Endothelial cell of umbilical vein (primary cell): ENCODE results near the gene GFAP. TPM values are rescaled to one million over a fixed set of nuclear protein-coding genes. Genes with fewer than 3 reads are reported as not detected.

Experiments
- BruUV-seq: library from RNA; stranded (reverse); fragments of 400-500 nt; replicated peaks from 2 replicates; lab custom pipeline; 2021; lab: Mats Ljungman, UMichigan
- CTCF ChIA-PET: fragments of 300-600, 350-600 bp; sonication (Branson Sonifier 250); formaldehyde crosslinking; loops from one replicate; lab custom pipeline; 2021; ENCODE audit warnings: antibody characterized with exemption, inconsistent platforms; lab: Charles Lee
- POLR2A ChIA-PET: fragments of 300-600, 350-600 bp; sonication (Branson Sonifier 250); formaldehyde crosslinking; loops from one replicate; lab custom pipeline; 2021; ENCODE audit warnings: antibody characterized with exemption, inconsistent platforms; lab: Charles Lee
- DNase-seq: peaks from one replicate; pipeline ENCODE4 v3.0.0-alpha.2; 2011; ENCODE audit warnings: low read depth, low spot score
- FAIRE-seq: peaks from 2 replicates; lab custom pipeline; 2011; peaks lifted over from hg19 to GRCh38; lab: Jason Lieb, UNC
- H2AFZ ChIP-seq: 2 replicates; pipeline ENCODE4 v1.6.0; 2012; ENCODE audit warnings: low read depth, low read length, control low read depth, inconsistent platforms
- H3K27ac ChIP-seq: 2 replicates; pipeline ENCODE4 v1.5.1; 2011; ENCODE audit warnings: low read depth, mild to moderate bottlenecking, control low read depth, low read length, moderate library complexity; ENCODE audit not compliant: insufficient read depth
- H3K27me3 ChIP-seq, 2 experiments: 2 replicates each; pipeline versions ENCODE4 v1.6.0 to v1.6.1; 2011; ENCODE audit warnings: low read length in 2 of 2, mixed read lengths in 1 of 2; ENCODE audit not compliant: control insufficient read depth in 2 of 2, insufficient read depth in 2 of 2
- H3K36me3 ChIP-seq, 2 experiments: 2 replicates in 1 of 2; 3 replicates in 1 of 2; pipeline ENCODE4 v1.5.1; 2011; ENCODE audit warnings: low read length in 2 of 2, mild to moderate bottlenecking in 1 of 2, moderate library complexity in 1 of 2; ENCODE audit not compliant: control insufficient read depth in 2 of 2, insufficient read depth in 2 of 2; ENCODE audit errors: extremely low read depth in 1 of 2
- H3K4me1 ChIP-seq: 3 replicates; pipeline ENCODE4 v1.5.1; 2011; ENCODE audit warnings: mild to moderate bottlenecking, low read length; ENCODE audit not compliant: control insufficient read depth, insufficient read depth; ENCODE audit errors: extremely low read depth
- H3K4me2 ChIP-seq: 2 replicates; pipeline ENCODE4 v1.6.1; 2011; ENCODE audit warnings: low read length, control low read depth, mixed read lengths; ENCODE audit not compliant: insufficient read depth
- H3K4me3 ChIP-seq, 3 experiments: fragments of 200-600 bp in 1 of 3; sonication (generic), shearing (Covaris generic) in 1 of 3; replicated peaks in 1 of 3; 2 replicates each; pipeline ENCODE4 v1.5.1; 2011 to 2016; ENCODE audit warnings: control low read depth in 3 of 3, low read length in 3 of 3, mild to moderate bottlenecking in 2 of 3, inconsistent platforms in 1 of 3, low read depth in 1 of 3, moderate library complexity in 1 of 3; ENCODE audit not compliant: insufficient read depth in 1 of 3
- H3K79me2 ChIP-seq: 2 replicates; pipeline ENCODE4 v1.6.0; 2012; ENCODE audit warnings: low read length, inconsistent platforms; ENCODE audit not compliant: control insufficient read depth, insufficient read depth
- H3K9ac ChIP-seq: replicated peaks from 2 replicates; pipeline ENCODE3; 2011; ENCODE audit warnings: low read length, control low read depth; ENCODE audit not compliant: insufficient read depth; ENCODE audit errors: extremely low read depth
- H3K9me1 ChIP-seq: replicated peaks from 3 replicates; pipeline ENCODE4 v1.6.0; 2011; ENCODE audit warnings: mild to moderate bottlenecking, low read length; ENCODE audit not compliant: control insufficient read depth, insufficient read depth; ENCODE audit errors: extremely low read depth
- H3K9me3 ChIP-seq: replicated peaks from 2 replicates; pipeline ENCODE4 v1.5.1; 2012; ENCODE audit warnings: low read length, inconsistent platforms; ENCODE audit not compliant: control insufficient read depth, insufficient read depth
- H4K20me1 ChIP-seq: replicated peaks from 2 replicates; pipeline ENCODE3; 2011; ENCODE audit warnings: mild to moderate bottlenecking, low read length; ENCODE audit not compliant: control insufficient read depth, insufficient read depth; ENCODE audit errors: extremely low read depth
- EZH2 ChIP-seq: IDR thresholded peaks from 2 replicates; pipeline ENCODE4 v1.6.1; 2012; ENCODE audit warnings: borderline replicate concordance, low read depth, mild to moderate bottlenecking, moderate library complexity, low read length, inconsistent platforms; ENCODE audit not compliant: severe bottlenecking
- FOS ChIP-seq: IDR thresholded peaks from 2 replicates; pipeline ENCODE4 v1.6.1; 2011; ENCODE audit warnings: mild to moderate bottlenecking, low read length, moderate library complexity, borderline replicate concordance; ENCODE audit not compliant: insufficient read depth
- GATA2 ChIP-seq: IDR thresholded peaks from 2 replicates; pipeline ENCODE4 v1.7.0; 2011; ENCODE audit warnings: low read depth, mild to moderate bottlenecking, moderate library complexity, mixed read lengths, low read length; ENCODE audit not compliant: insufficient read length, insufficient read depth
- JUN ChIP-seq: IDR thresholded peaks from 2 replicates; pipeline ENCODE4 v1.6.1; 2011; ENCODE audit warnings: borderline replicate concordance, low read depth; ENCODE audit not compliant: insufficient read length, insufficient read depth
- MYC ChIP-seq: IDR thresholded peaks from one replicate; pipeline ENCODE4 v1.6.1; 2011; ENCODE audit warnings: mild to moderate bottlenecking, low read depth, low read length
- POLR2A ChIP-seq: IDR thresholded peaks from 2 replicates; pipeline ENCODE4 v1.6.1; 2012; ENCODE audit warnings: low read depth, mild to moderate bottlenecking, control low read depth, low read length
- POLR2AphosphoS5 ChIP-seq: IDR thresholded peaks from 2 replicates; pipeline ENCODE4 v1.6.1; 2012; ENCODE audit warnings: low read depth, mild to moderate bottlenecking, control low read depth, low read length, moderate library complexity; ENCODE audit not compliant: insufficient read depth
- dilution Hi-C: fragments of 300-500 bp; cut with MboI; formaldehyde crosslinking; loops from one replicate; pipeline ENCODE4 v1.15.0; 2019; ENCODE audit warnings: low sequenced_read_pairs; ENCODE audit not compliant: extremely low pct_ligation_motif_present
- intact Hi-C: fragments of 100-400 bp; cut with micrococcal nuclease; formaldehyde crosslinking; loops from one replicate; pipeline ENCODE4 v1.10.0; 2022
- polyA plus RNA-seq, 4 experiments: library from polyadenylated mRNA; depleted of rRNA in 3 of 4; stranded (reverse) in 3 of 4; unstranded in 1 of 4; fragments of >200 nt; gene quantifications; 2 replicates each; pipeline versions ENCODE4 v1.2.1 to v1.2.3, GENCODE V29; 2011 to 2012; ENCODE audit warnings: missing spikeins in 1 of 4
- total RNA-seq: library from RNA; stranded (reverse); gene quantifications from 2 replicates; pipeline ENCODE4 v1.2.3, GENCODE V29; 2021
- TF ChIP-seq, protein P1 (sequence below), 2 donors: IDR thresholded peaks; 1 replicate in 1 of 2; 2 replicates in 1 of 2; pipeline ENCODE4 v1.5.1; 2011; ENCODE audit warnings: low read length in 2 of 2, mild to moderate bottlenecking in 2 of 2, moderate library complexity in 2 of 2, control low read depth in 1 of 2, inconsistent platforms in 1 of 2, low read depth in 1 of 2; ENCODE audit not compliant: insufficient read depth in 1 of 2; ENCODE audit errors: extremely low read depth in 1 of 2
- TF ChIP-seq, protein P2 (sequence below): IDR thresholded peaks from 2 replicates; pipeline ENCODE4 v1.6.1; 2011; ENCODE audit not compliant: insufficient read depth, insufficient read length

The GFAP gene
- total and polyA plus RNA-seq, 2 donors (not counting 3 experiments of a cell fraction or from before 2014, with no cell fraction given) = 0.07 to 0.42 TPM

DNA sequence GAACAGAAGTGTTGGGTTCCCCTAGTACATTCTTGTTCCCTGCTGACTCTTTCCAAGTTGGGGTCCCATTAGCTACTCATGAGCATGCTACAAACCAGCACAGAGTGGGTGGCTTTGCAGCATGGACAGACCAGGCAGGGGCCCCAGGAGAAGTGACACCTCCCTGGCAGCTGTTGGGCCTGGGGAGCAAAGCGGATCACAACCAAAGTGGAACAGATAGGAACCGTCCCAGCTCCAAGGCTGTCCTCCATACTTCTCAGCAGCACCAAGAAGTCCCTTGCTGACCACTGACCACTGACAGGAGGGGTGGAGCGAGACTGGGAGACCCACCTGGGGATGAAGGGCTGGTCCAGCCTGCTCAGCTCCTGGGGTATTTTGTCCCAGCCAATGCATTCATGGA is 12.4 kb upstream of the GFAP start:
- H3K27me3 ChIP-seq = no peaks in the 10 kb centered on the region
- no peak overlapping the region for H3K27ac ChIP-seq
- no peak overlapping the region for H3K9ac ChIP-seq
- H3K4me2 ChIP-seq = no peak overlapping the region
- no peak for FAIRE-seq
- H3K9me1 ChIP-seq = no peaks in the 10 kb centered on the region
- POLR2A ChIA-PET = interaction anchor here (0.6 kb wide), 1 partner anchor 115 kb away, joined by 3 read pairs; no protein-coding TSS in a partner anchor
- CTCF ChIA-PET = interaction anchor here (1.0 to 1.3 kb wide), 2 partner anchors 18 to 93 kb away, joined by 3 read pairs; no protein-coding TSS in a partner anchor
- H3K9me3 ChIP-seq = no peaks in the 10 kb centered on the region
- no peaks in the 10 kb centered on the region for H3K4me1 ChIP-seq
- no peaks in the 10 kb centered on the region for H4K20me1 ChIP-seq
- TF ChIP-seq MYC (no peak), JUN (no peak), GATA2 (no peak), POLR2AphosphoS5 (no peak), FOS (no peak), EZH2 (no peak), POLR2A (no peak)
- TF ChIP-seq, protein P1, sequence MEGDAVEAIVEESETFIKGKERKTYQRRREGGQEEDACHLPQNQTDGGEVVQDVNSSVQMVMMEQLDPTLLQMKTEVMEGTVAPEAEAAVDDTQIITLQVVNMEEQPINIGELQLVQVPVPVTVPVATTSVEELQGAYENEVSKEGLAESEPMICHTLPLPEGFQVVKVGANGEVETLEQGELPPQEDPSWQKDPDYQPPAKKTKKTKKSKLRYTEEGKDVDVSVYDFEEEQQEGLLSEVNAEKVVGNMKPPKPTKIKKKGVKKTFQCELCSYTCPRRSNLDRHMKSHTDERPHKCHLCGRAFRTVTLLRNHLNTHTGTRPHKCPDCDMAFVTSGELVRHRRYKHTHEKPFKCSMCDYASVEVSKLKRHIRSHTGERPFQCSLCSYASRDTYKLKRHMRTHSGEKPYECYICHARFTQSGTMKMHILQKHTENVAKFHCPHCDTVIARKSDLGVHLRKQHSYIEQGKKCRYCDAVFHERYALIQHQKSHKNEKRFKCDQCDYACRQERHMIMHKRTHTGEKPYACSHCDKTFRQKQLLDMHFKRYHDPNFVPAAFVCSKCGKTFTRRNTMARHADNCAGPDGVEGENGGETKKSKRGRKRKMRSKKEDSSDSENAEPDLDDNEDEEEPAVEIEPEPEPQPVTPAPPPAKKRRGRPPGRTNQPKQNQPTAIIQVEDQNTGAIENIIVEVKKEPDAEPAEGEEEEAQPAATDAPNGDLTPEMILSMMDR (IDR thresholded peaks at IDR 0.05; ENCODE audit: extremely low read depth in 1 of 2, insufficient read depth in 1 of 2, low read depth in 1 of 2, low read length in 2 of 2) = no peak
- TF ChIP-seq, protein P2, sequence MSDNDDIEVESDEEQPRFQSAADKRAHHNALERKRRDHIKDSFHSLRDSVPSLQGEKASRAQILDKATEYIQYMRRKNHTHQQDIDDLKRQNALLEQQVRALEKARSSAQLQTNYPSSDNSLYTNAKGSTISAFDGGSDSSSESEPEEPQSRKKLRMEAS = no peak
- no peak overlapping the region for H3K4me3 ChIP-seq
- peaks cover 16 to 19% of the 10 kb centered on the region in 2 experiments for H3K36me3 ChIP-seq
- no peak overlapping the region for H2AFZ ChIP-seq
- no TSS peak for BruUV-seq
- DNase-seq = no peak
- no peaks in the 10 kb centered on the region for H3K79me2 ChIP-seq
- intact Hi-C loops (no loop called here), dilution Hi-C loops (no loop called here)
